ENCODE measurements around the gene BCHE. TPM values are rescaled to one million over a fixed set of nuclear protein-coding genes. Genes with fewer than 3 reads are reported as not detected.

The BCHE gene
- total RNA-seq, 1 donor from 2014 or later: 7.1 TPM

GRCh38 chr3:165786013-165786412 is 51.2 kb downstream of the BCHE start:
- Mint-ChIP-seq H3K36me3 (no peaks in the 10 kb centered on the region), H3K4me1 (ENCODE audit: unreplicated experiment) (no peaks in the 10 kb centered on the region), H3K27me3 (no peaks in the 10 kb centered on the region), H3K9me3 (no peaks in the 10 kb centered on the region), H3K27ac (no peak overlapping the region), H3K4me3 (no peak overlapping the region)
- TF ChIP-seq CTCF (conservative IDR thresholded peaks at IDR 0.05): no peak
- DNase-seq (ENCODE audit: extremely low spot score, unreplicated experiment): no peak

DNA sequence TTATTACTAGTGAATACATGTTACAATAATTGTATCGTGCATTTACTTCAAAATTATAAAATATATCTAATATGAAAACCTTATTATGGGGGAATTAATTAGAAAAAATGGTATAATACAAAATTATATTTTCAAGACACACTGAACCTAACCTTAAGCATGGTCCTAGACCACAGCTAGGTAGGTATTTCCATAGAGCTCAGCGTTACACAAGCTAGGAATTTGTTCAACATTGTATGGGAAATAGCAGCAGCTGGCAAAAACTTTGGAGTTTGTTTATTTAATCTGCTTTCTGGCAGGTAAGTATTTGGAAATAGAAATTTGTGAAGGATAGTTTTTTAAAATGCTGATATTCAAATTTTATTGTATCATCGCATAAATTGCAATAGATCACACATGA is 52.9 kb downstream of the BCHE start:
- no peak for TF ChIP-seq CTCF (conservative IDR thresholded peaks at IDR 0.05)
- Mint-ChIP-seq H3K9me3 (no peaks in the 10 kb centered on the region), H3K4me1 (ENCODE audit: unreplicated experiment) (no peaks in the 10 kb centered on the region), H3K4me3 (no peak overlapping the region), H3K36me3 (no peaks in the 10 kb centered on the region), H3K27ac (no peak overlapping the region), H3K27me3 (no peaks in the 10 kb centered on the region)
- no peak for DNase-seq (ENCODE audit: extremely low spot score, unreplicated experiment)

GRCh38 chr3:165783383-165783782 is 53.8 kb downstream of the BCHE start:
- Mint-ChIP-seq H3K27me3 (no peaks in the 10 kb centered on the region), H3K27ac (no peak overlapping the region), H3K4me1 (ENCODE audit: unreplicated experiment) (no peaks in the 10 kb centered on the region), H3K36me3 (no peaks in the 10 kb centered on the region), H3K9me3 (no peaks in the 10 kb centered on the region), H3K4me3 (no peak overlapping the region)
- no peak for TF ChIP-seq CTCF (conservative IDR thresholded peaks at IDR 0.05)
- no peak for DNase-seq (ENCODE audit: extremely low spot score, unreplicated experiment)

DNA sequence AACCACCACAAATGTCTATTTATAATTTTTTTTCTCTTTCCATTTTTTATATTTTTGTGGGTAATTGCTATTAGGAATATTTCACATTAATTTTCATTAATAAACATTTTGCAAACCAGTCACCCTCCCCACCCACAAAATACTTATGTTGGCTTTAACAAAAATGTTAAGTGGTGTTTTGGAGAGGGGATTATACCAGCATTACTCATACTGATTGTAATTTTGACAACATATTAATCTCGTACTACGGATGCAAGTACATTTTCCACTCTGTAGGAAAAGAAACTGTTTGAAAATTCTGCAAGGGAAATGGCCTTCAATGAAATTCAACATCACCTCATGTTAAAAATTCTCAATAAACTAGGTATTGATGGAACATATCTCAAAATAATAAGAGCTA is 58.3 kb downstream of the BCHE start:
- Mint-ChIP-seq H3K36me3 (no peaks in the 10 kb centered on the region), H3K4me1 (ENCODE audit: unreplicated experiment) (no peaks in the 10 kb centered on the region), H3K27me3 (no peaks in the 10 kb centered on the region), H3K27ac (no peak overlapping the region), H3K9me3 (no peaks in the 10 kb centered on the region), H3K4me3 (no peak overlapping the region)
- no peak for DNase-seq (ENCODE audit: extremely low spot score, unreplicated experiment)
- no peak for TF ChIP-seq CTCF (conservative IDR thresholded peaks at IDR 0.05)

DNA sequence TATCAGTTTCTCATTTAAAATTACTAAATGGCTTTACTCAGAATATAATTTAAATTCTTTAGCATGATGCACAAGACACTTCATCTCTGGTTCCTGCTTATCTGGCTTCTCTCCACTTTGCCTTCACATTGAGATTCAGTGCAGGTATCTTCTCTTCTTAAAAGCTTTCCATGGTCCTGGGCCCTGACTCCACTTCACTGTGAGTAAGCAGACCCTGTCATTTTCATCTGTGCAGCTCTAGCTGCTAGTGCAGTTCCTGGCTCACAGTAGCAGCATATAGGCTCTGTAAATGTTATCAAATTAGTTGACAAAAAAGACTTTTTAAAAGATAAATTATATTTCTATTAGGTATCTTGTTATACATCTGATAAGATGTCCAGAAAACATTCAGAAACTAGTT is 58.8 kb downstream of the BCHE start:
- Mint-ChIP-seq H3K27me3 (no peaks in the 10 kb centered on the region), H3K36me3 (no peaks in the 10 kb centered on the region), H3K27ac (no peak overlapping the region), H3K4me1 (ENCODE audit: unreplicated experiment) (no peaks in the 10 kb centered on the region), H3K4me3 (no peak overlapping the region), H3K9me3 (no peaks in the 10 kb centered on the region)
- no peak for TF ChIP-seq CTCF (conservative IDR thresholded peaks at IDR 0.05)
- no peak for DNase-seq (ENCODE audit: extremely low spot score, unreplicated experiment)

DNA sequence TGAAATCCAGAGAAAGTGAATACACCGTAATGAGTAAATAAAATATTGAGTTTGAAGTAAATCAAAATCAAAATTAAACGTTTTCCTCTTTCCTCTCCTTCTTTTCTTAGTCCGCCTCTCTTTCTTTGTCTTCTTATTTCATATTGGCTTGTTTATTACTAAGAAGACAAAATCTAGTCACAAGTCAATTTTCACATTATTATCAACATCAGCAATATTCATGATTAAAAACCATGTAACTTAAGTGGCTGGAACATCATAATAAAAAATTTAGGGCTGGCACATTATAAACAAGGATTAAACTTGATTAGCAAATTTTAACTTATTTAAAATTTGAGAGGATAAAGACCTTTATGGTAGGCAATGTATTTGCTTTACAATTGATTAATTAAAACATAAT is 61.4 kb downstream of the BCHE start:
- Mint-ChIP-seq H3K27me3 (no peaks in the 10 kb centered on the region), H3K27ac (no peak overlapping the region), H3K9me3 (no peaks in the 10 kb centered on the region), H3K4me3 (no peak overlapping the region), H3K4me1 (ENCODE audit: unreplicated experiment) (no peaks in the 10 kb centered on the region), H3K36me3 (no peaks in the 10 kb centered on the region)
- TF ChIP-seq CTCF (conservative IDR thresholded peaks at IDR 0.05): no peak
- DNase-seq (ENCODE audit: extremely low spot score, unreplicated experiment): no peak

Data from type B pancreatic cell (in vitro differentiated cells).